Midbrain (tissue), 1 donor: ENCODE data around the gene FHIT.
"Not testable (repeated sequence)": the region's sequence is repeated elsewhere in the genome, so short reads cannot be mapped to it uniquely, and the experiment has no call there.

Experiments used
- DNase-seq: peaks from one replicate; lab custom pipeline; 2025; lab: John Stamatoyannopoulos, UW

FHIT gene

GRCh38 chr3:59831394-59831793 lies 1419.9 kb downstream of the FHIT start:
- DNase-seq, result no peak

GRCh38 chr3:59829527-59829926 lies 1421.7 kb downstream of the FHIT start:
- DNase-seq, result no peak

GRCh38 chr3:59824876-59825275 lies 1426.4 kb downstream of the FHIT start:
- DNase-seq, result no peak

GRCh38 chr3:59821274-59821673 lies 1430.0 kb downstream of the FHIT start:
- no peak for DNase-seq

- DNase-seq, result no peak
Measured at GRCh38 chr3:59820352-59820934, 1430.8 kb downstream of the FHIT start.

GRCh38 chr3:59818919-59819300 lies 1432.3 kb downstream of the FHIT start:
- DNase-seq, result no peak

GRCh38 chr3:59818033-59818918 lies 1433.0 kb downstream of the FHIT start:
- DNase-seq, result no peak

GRCh38 chr3:59817511-59817910 lies 1433.7 kb downstream of the FHIT start:
- DNase-seq, result no peak

GRCh38 chr3:59816312-59816711 lies 1434.9 kb downstream of the FHIT start:
- DNase-seq, result no peak

- no peak for DNase-seq
Measured at GRCh38 chr3:59813148-59813538, 1438.1 kb downstream of the FHIT start.

- no peak for DNase-seq
Measured at GRCh38 chr3:59812237-59813147, 1438.8 kb downstream of the FHIT start.

GRCh38 chr3:59811160-59811559 lies 1440.1 kb downstream of the FHIT start:
- DNase-seq, result no peak

- no peak for DNase-seq
Measured at GRCh38 chr3:59810606-59811005, 1440.6 kb downstream of the FHIT start.

- DNase-seq, result peak; percentile 29
Measured at GRCh38 chr3:59809710-59810444, 1441.4 kb downstream of the FHIT start.

GRCh38 chr3:59809016-59809415 lies 1442.2 kb downstream of the FHIT start:
- no peak for DNase-seq

GRCh38 chr3:59808446-59808845 lies 1442.8 kb downstream of the FHIT start:
- no peak for DNase-seq

GRCh38 chr3:59803268-59803667 lies 1448.0 kb downstream of the FHIT start:
- no peak for DNase-seq

- DNase-seq, result not testable (repeated sequence)
Measured at GRCh38 chr3:59802453-59802852, 1448.8 kb downstream of the FHIT start.

GRCh38 chr3:59802045-59802444 lies 1449.2 kb downstream of the FHIT start:
- DNase-seq, result no peak

GRCh38 chr3:59800481-59800880 lies 1450.8 kb downstream of the FHIT start:
- DNase-seq, result no peak

GRCh38 chr3:59798372-59799086 lies 1452.7 kb downstream of the FHIT start:
- no peak for DNase-seq
